GM19395 (cell line): ENCODE data around the gene RASA3.

ENCODE experiments used
- ATAC-seq: cut with Tn5 transposase; IDR thresholded peaks from one replicate; pipeline ENCODE4 v1.9.1; 2021; ENCODE audit warnings: mild to moderate bottlenecking, moderate library complexity; ENCODE audit not compliant: unreplicated experiment

RASA3 gene

DNA sequence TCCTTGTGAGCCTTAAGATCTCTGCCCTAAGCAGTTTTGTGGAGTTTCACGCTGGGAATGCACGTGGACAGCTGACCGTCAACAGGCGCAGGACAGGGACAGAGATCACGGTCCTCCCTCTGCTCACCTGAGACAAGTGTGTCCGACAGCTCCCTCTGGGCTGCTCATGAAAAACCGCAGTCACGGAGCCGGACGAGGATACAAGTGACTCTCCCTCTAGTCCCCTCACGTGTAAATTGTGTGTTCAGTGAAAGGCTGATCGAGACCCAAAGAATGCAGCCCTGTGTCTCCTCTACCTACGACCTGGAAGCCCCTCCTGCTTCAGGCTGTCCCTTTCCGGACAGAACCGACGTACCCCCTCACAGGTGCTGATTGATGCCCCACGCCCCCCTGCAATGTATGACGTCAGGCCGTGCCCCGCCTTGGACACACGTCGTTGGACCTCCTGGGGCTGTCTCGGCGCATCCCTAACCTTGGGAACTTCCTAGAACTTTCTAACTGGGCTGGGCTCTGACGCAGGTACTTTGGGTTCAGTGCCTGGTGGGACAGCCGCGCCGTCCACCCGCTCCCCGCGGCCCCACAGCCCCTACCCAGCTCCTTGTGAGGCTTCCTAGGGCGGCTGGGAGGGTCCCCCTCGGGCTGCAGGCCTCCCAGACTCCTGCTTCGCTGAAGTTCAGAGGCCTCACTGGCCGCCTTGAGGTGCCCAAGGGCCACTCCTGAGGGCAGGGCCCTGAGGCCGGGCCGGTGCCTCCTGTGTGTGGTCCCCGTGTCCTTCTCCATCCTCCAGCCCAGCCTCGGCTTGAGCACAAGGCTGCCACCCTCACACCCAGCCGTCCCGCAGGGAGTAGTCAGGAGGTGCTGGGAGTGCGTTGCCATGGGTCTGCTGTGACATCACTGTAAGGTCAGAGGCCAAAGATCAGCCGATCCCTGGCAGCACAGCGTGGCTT lies 158.9 kb downstream of the RASA3 start, which contains the start of gene C13orf46:
TSS of gene C13orf46 (minus strand) at position 859 of the 947 bp plus-strand sequence. CDS start at position 780, 79 bp downstream.
- no peak for ATAC-seq

GRCh38 chr13:113972451-113973217 lies 159.8 kb downstream of the RASA3 start:
- no peak for ATAC-seq

DNA sequence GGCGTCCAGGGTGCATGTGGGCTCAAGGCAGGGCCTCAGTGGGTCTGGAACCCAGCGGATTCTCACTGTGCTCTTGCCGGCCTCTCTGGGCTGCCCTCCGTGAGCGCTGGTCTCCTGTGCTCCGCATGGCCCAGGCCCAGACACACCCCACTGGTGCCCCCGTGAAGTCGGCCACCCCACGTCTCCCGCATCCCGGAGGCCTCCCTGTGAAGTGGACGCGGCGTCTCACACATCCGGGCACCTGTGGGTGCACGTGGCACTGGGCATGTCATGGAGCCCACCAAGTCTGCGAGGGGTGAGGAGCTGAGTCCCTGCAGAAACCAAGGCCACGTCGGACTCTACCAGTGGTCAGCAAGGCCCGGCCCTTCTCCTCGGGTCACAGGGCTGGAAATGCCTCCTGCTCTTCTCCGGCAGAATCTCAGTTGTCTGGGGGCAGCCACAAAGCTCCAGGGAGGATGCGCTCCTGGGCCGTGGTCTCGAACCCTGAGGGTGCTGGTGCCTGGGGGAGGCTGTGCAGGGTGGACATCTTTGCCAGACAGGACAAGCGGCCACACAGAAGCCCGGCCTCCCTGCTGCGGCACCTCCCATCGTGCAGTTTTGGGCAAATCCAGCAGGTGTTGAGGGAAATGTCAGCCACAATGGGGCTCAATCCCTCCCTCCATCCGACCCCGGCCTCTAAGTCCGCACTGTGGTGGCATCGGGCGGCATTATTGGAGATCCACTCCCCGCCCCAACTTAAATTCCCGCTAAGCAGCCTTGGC lies 160.8 kb downstream of the RASA3 start:
- ATAC-seq = no peak

DNA sequence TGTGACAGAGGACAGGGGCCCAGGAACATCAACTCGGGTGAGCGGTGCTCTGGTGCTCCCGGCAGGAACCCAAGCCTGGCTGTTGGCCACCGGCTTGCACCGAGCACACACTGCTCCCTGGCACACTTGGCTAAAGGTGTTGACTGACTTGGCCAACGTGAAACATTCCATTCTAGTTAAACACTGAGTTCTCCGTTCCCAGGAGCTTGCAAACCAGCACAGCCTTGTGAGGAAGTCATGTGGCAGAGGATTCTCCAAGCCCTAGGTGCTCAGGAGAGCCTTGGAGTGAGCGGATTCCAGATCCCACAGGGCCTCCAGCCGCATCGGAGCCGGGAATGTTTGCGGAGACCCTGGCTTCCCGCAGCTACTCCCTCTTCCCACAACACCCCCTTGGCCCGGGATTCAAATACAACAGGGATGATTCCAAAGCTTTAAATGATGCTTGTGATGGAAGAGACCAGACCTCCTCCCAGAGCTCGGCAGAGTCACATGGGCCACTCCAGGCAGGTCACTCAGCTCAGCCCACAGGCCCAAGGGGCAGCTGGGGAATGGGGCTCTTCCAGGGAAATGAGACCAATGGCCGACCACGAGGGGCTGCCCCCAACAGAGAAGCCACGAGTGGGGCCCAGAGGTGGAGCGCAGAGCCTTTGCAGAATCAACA lies 161.5 kb downstream of the RASA3 start:
- no peak for ATAC-seq

DNA sequence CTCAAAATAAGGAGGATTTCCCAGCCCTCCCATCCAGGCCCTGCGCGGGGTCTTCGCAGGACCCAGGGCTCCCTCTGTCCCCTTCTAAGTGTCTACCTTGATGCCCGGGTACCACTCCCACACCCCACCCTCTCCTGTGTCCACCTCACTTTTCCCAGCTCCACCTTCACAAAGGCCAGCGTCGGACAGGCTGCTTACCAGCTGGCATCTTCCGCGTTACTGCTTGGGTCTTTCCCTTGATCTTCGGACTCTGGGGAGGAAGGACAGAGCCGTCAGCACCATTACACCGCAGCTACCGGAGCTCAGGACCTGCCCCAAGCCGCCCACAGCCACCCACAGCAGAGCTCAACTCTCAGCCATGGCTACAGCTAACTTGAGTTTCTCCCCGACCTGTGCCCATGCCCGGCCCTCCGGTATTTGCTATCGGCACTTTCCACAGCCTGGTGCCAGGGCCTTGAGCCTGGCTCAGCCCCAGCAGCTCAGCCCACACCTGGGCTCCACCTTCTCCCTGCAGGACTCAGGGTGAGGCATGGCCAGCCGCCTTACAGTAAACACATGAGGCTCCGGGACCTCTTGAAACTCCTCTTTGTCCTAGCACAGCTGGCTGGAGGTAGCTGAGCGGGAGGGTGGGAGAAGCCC lies 162.3 kb downstream of the RASA3 start:
- ATAC-seq = no peak

- ATAC-seq = no peak
Observed at GRCh38 chr13:113969311-113969972, 163.0 kb downstream of the RASA3 start.

DNA sequence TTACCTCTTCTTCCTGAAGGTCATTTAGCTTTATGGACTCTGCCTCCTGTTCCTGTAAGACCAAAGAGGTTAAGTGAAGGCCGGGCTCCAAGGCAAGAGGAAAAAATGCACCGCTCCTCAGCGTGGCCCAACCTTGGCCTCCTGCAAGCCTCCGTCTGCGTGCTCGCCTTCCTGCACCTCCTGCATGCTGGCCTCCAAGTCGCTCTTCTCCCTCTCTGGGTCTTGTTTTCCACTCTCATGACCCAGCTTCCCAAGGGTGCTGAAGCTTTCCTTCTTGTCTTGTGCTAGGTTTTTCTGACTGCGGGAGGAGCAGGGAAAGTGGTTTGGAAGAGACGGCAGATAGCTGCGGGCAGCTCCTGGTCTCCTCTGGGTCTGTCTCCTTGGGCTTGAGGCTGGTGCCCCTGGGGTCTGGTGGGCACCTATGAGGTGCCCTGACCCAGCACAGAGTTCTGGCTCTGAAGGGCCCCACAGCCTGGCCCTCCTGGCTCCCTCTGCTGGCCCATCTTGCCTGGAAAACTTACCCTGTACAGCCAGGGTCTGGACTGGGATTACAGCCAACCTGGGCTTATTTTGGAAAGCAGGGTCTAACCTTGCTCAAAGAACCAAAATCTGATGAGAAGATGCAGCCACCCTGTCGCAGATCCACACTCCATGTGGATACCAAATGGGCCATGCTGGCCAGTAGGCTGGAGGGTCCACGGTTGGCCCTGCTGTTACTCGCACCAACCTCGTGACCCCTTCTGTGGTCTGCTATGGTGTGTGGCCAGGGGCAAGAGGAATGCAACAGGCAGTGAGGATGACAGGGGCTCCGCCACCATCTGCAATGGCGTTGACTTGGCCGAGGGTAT lies 163.7 kb downstream of the RASA3 start:
- no peak for ATAC-seq

- ATAC-seq = no peak
Observed at GRCh38 chr13:113967729-113968462, 164.5 kb downstream of the RASA3 start.

DNA sequence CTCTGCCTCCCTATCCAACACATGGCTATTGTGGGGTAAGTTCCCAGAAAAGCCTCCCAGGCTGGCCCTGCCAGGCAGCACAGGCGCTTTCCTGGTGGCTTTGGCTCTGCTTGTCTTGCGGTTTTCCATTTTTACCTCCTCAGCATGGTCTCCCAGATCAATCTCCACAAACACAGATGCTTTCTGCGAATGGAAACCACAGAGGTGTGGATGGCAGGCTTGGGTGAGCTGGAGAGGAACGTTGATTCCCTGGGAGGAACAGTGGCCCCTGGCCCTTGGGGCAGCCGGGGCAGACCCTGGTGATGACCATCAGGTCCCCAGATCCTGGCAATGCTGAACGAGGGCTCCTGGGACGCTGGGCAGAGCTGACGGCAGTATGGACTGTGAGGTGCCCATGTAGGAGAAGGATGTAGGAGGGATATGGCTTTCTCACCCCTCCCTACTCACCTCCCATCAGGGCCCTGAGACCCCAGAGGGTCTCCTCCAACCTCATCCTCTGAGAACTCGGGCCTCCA lies 165.2 kb downstream of the RASA3 start:
- no peak for ATAC-seq

DNA sequence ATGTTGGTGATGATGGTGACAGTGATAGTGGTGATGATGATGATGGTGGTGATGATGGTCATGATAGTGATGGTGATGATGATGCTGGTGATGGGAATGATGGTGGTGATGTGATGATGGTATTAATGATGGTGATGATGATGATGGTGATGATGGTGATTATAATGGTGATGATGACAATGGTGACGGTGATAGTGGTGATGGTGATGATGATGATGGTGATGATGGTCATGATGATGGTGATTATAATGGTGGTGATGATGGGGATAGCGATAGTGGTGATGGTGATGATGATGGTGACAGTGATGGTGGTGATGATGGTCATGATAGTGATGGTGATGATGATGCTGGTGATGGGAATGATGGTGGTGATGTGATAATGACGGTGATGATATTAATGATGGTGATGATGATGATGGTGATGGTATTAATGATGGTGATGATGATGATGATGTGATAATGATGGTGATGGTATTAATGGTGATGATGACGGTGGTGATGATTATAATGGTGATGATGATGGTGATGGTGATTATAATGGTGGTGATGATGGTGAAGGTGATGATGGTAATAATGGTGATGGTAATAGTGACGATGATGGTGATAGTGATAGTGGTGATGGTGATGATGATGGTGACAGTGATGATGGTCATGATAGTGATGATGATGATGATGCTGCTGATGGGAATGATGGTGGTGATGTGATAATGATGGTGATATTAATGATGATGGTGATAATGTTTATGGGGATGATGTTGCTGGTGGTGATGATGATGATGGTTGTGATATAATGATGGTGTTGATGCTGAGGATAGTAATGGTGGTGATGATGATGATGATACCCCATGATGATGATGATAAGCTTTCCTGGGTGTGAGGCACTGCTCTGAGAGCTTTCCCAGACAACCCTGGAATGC lies 166.2 kb downstream of the RASA3 start:
- no peak for ATAC-seq

- ATAC-seq = no peak
Observed at GRCh38 chr13:113965383-113965874, 167.0 kb downstream of the RASA3 start.

- ATAC-seq = no peak
Observed at GRCh38 chr13:113964251-113964995, 168.0 kb downstream of the RASA3 start.

GRCh38 chr13:113963376-113963775 lies 169.0 kb downstream of the RASA3 start:
- no peak for ATAC-seq

DNA sequence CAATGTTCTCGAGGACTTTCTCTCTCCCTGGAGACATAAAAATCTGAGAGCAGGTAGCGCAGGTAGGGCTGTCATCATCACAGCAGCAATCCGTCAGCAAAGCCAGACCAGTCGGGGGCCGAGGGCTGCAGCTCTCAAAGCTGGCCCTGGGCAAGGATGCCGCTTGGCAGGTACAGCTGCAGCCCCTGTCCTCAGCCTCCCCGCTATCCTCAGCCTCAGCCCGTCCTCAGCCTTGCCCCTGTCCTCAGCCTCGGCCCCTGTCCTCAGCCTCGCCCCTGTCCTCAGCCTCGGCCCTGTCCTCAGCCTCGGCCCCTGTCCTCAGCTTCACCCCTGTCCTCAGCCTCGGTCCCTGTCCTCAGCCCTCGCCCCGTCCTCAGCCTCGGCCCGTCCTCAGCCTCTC lies 169.4 kb downstream of the RASA3 start:
- ATAC-seq = no peak

DNA sequence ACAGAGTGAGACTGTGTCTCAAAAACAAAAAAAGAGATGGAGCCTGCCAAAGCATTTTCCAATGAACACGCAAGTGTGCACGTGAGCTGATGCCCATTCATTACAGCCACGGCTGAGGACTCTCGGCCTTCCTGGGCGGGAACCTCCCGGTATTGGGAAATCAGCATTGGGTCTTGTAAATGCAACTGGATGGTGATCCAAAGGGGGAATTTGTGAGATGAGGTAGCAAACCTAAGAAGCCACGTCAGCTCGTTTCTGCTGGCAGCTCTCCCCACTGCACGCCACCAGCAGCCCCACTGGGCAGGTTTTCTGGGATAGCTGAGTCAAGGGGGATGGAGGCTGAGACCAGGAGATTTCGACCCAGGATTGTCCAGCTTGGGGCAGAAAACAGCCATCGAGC lies 170.0 kb downstream of the RASA3 start:
- no peak for ATAC-seq
